Naive B cell (primary cell): Measurements from ENCODE around the gene FXR1. TPM values are rescaled to one million over a fixed set of nuclear protein-coding genes. Genes with fewer than 3 reads are reported as not detected.
A peak's percentile ranks its signal among the peaks of the same experiment; 100 is the strongest.
"Not testable (repeated sequence)": the region's sequence is repeated elsewhere in the genome, so short reads cannot be mapped to it uniquely, and the experiment has no call there.

Experiments used
- ATAC-seq, 2 donors: fragments of 150-1000 bp; cut with Tn5 transposase; 2 replicates each; pipeline ENCODE4 v1.10.0; 2021; ENCODE audit warnings: low read depth in 2 of 2, mild to moderate bottlenecking in 2 of 2, moderate library complexity in 2 of 2
- DNase-seq: peaks from one replicate; pipeline ENCODE4 v3.0.0; 2022
- H3K27ac Mint-ChIP-seq, 6 donors: one replicate each; pipeline ENCODE4 v1.8.0; 2020 to 2022; ENCODE audit warnings: mild to moderate bottlenecking in 6 of 6, mixed read lengths in 6 of 6, moderate library complexity in 5 of 6, inconsistent platforms in 2 of 6
- H3K27me3 Mint-ChIP-seq, 3 donors: one replicate each; pipeline ENCODE4 v1.8.0; 2021 to 2022; ENCODE audit warnings: mixed read lengths in 3 of 3, mild to moderate bottlenecking in 1 of 3
- H3K36me3 Mint-ChIP-seq, 2 donors: one replicate each; pipeline ENCODE4 v1.8.0; 2020 to 2022; ENCODE audit warnings: mixed read lengths in 2 of 2, inconsistent platforms in 1 of 2, mild to moderate bottlenecking in 1 of 2
- H3K4me1 Mint-ChIP-seq, 3 donors: one replicate each; pipeline ENCODE4 v1.8.0; 2020 to 2022; ENCODE audit warnings: mixed read lengths in 3 of 3, inconsistent platforms in 1 of 3, mild to moderate bottlenecking in 1 of 3, moderate library complexity in 1 of 3
- H3K4me3 Mint-ChIP-seq, 8 donors: one replicate each; pipeline ENCODE4 v1.8.0; 2020 to 2022; ENCODE audit warnings: mild to moderate bottlenecking in 8 of 8, mixed read lengths in 8 of 8, moderate library complexity in 8 of 8, inconsistent platforms in 2 of 8
- H3K9me3 Mint-ChIP-seq, 7 donors: one replicate each; pipeline ENCODE4 v1.8.0; 2020 to 2022; ENCODE audit warnings: mixed read lengths in 7 of 7, mild to moderate bottlenecking in 5 of 7, inconsistent platforms in 2 of 7, moderate library complexity in 1 of 7
- polyA plus RNA-seq, 6 donors: library from polyadenylated mRNA; unstranded; fragments of 300-500 nt; fragmentation: Illumina TruSeq; gene quantifications; one replicate each; pipeline ENCODE4 v1.2.3, GENCODE V29; 2021; ENCODE audit warnings: low read depth in 6 of 6

The FXR1 gene
- polyA plus RNA-seq, 6 donors from 2014 or later, result 41.0 to 53.2 (median 45.7) TPM

- DNase-seq (no peak), ATAC-seq (no peak)
- peak overlapping the region; percentile 92 to 100 (median 98) for H3K4me3 Mint-ChIP-seq
- no peaks in the 10 kb centered on the region for H3K36me3 Mint-ChIP-seq
- peaks cover 10 to 26% (median 21%) of the 10 kb centered on the region in 3 donors for H3K27me3 Mint-ChIP-seq
- H3K9me3 Mint-ChIP-seq, result no peaks in the 10 kb centered on the region
- peaks cover 13 to 22% (median 20%) of the 10 kb centered on the region in 3 donors for H3K4me1 Mint-ChIP-seq
- peak overlapping the region in 3 of 6 donors; percentile 92 to 98 (median 96) for H3K27ac Mint-ChIP-seq
These were observed 78.0 kb downstream of the FXR1 start for GRCh38 chr3:180990505-180990904.

- Mint-ChIP-seq H3K36me3 (peaks cover 9 to 13% of the 10 kb centered on the region in 2 donors), H3K9me3 (peaks cover 0 to 17% (median 13%) of the 10 kb centered on the region in 7 donors), H3K27ac (peak overlapping the region in 1 of 6 donors; percentile 3), H3K4me3 (no peak overlapping the region), H3K4me1 (no peaks in the 10 kb centered on the region), H3K27me3 (peaks cover 25 to 66% (median 54%) of the 10 kb centered on the region in 3 donors)
- no peak for ATAC-seq
- no peak for DNase-seq
These were observed 84.0 kb downstream of the FXR1 start for GRCh38 chr3:180996415-180996932.

- peaks cover 8 to 37% (median 30%) of the 10 kb centered on the region in 7 donors for H3K9me3 Mint-ChIP-seq
- not testable (repeated sequence) for ATAC-seq, H3K4me1 Mint-ChIP-seq, DNase-seq, H3K4me3 Mint-ChIP-seq
- peaks cover 18 to 37% of the 10 kb centered on the region in 2 donors for H3K36me3 Mint-ChIP-seq
- peak overlapping the region in 1 of 6 donors; percentile 64 for H3K27ac Mint-ChIP-seq
- H3K27me3 Mint-ChIP-seq, result peaks cover 14 to 54% (median 41%) of the 10 kb centered on the region in 3 donors
These were observed 89.9 kb downstream of the FXR1 start for GRCh38 chr3:181002331-181002730.

- H3K4me3 Mint-ChIP-seq, DNase-seq, H3K27ac Mint-ChIP-seq, ATAC-seq, H3K4me1 Mint-ChIP-seq: not testable (repeated sequence)
- peaks cover 18 to 37% of the 10 kb centered on the region in 2 donors for H3K36me3 Mint-ChIP-seq
- H3K9me3 Mint-ChIP-seq, result peaks cover 8 to 37% (median 30%) of the 10 kb centered on the region in 7 donors
- H3K27me3 Mint-ChIP-seq, result peaks cover 14 to 51% (median 46%) of the 10 kb centered on the region in 3 donors
These were observed 91.0 kb downstream of the FXR1 start for GRCh38 chr3:181003469-181003868.

- Mint-ChIP-seq H3K36me3 (peaks cover 9 to 23% of the 10 kb centered on the region in 2 donors), H3K27me3 (peaks cover 22 to 31% (median 28%) of the 10 kb centered on the region in 3 donors), H3K27ac (peak overlapping the region in 1 of 6 donors; percentile 48), H3K9me3 (peaks cover 8 to 22% (median 15%) of the 10 kb centered on the region in 7 donors), H3K4me3 (no peak overlapping the region), H3K4me1 (no peaks in the 10 kb centered on the region)
- DNase-seq, result no peak
- no peak for ATAC-seq
These were observed 94.1 kb downstream of the FXR1 start for GRCh38 chr3:181006541-181006940.

- H3K4me1 Mint-ChIP-seq, result no peaks in the 10 kb centered on the region
- peaks cover 2 to 17% of the 10 kb centered on the region in 2 donors for H3K36me3 Mint-ChIP-seq
- no peak overlapping the region for H3K4me3 Mint-ChIP-seq
- H3K9me3 Mint-ChIP-seq, result peaks cover 6 to 21% (median 10%) of the 10 kb centered on the region in 7 donors
- DNase-seq (no peak), ATAC-seq (no peak)
- no peak overlapping the region for H3K27ac Mint-ChIP-seq
- H3K27me3 Mint-ChIP-seq, result peaks cover 21 to 26% (median 22%) of the 10 kb centered on the region in 3 donors
These were observed 94.8 kb downstream of the FXR1 start for GRCh38 chr3:181007262-181007661.

GRCh38 chr3:181008796-181009195, 96.3 kb downstream of the FXR1 start:
- peaks cover 2 to 12% (median 4%) of the 10 kb centered on the region in 7 donors for H3K9me3 Mint-ChIP-seq
- DNase-seq (no peak), ATAC-seq (no peak)
- no peak overlapping the region for H3K27ac Mint-ChIP-seq
- H3K36me3 Mint-ChIP-seq, result peaks cover 0 to 9% of the 10 kb centered on the region in 2 donors
- no peak overlapping the region for H3K4me3 Mint-ChIP-seq
- peaks cover 14 to 18% (median 15%) of the 10 kb centered on the region in 3 donors for H3K27me3 Mint-ChIP-seq
- no peaks in the 10 kb centered on the region for H3K4me1 Mint-ChIP-seq

GRCh38 chr3:181009225-181009624, 96.8 kb downstream of the FXR1 start:
- Mint-ChIP-seq H3K27me3 (peaks cover 13 to 16% (median 13%) of the 10 kb centered on the region in 3 donors), H3K4me1 (no peaks in the 10 kb centered on the region), H3K27ac (no peak overlapping the region), H3K9me3 (peaks cover 2 to 12% (median 4%) of the 10 kb centered on the region in 7 donors), H3K36me3 (peaks cover 0 to 8% of the 10 kb centered on the region in 2 donors), H3K4me3 (no peak overlapping the region)
- ATAC-seq, result no peak
- no peak for DNase-seq

GRCh38 chr3:181017690-181018089, 105.2 kb downstream of the FXR1 start:
- Mint-ChIP-seq H3K9me3 (peaks cover 0 to 5% (median 4%) of the 10 kb centered on the region in 7 donors), H3K4me1 (no peaks in the 10 kb centered on the region), H3K4me3 (no peak overlapping the region), H3K27me3 (peaks cover 15 to 36% (median 19%) of the 10 kb centered on the region in 3 donors), H3K27ac (peak overlapping the region in 1 of 6 donors; percentile 16), H3K36me3 (peaks cover 2 to 4% of the 10 kb centered on the region in 2 donors)
- DNase-seq, result no peak
- no peak for ATAC-seq

GRCh38 chr3:181025204-181025603, 112.7 kb downstream of the FXR1 start:
- ATAC-seq (no peak), DNase-seq (no peak)
- H3K27ac Mint-ChIP-seq, result no peak overlapping the region
- H3K4me3 Mint-ChIP-seq, result no peak overlapping the region
- no peaks in the 10 kb centered on the region for H3K4me1 Mint-ChIP-seq
- H3K36me3 Mint-ChIP-seq, result no peaks in the 10 kb centered on the region
- peaks cover 0 to 49% (median 31%) of the 10 kb centered on the region in 7 donors for H3K9me3 Mint-ChIP-seq
- H3K27me3 Mint-ChIP-seq, result peaks cover 0 to 14% (median 2%) of the 10 kb centered on the region in 3 donors

GRCh38 chr3:181030948-181031347, 118.5 kb downstream of the FXR1 start:
- no peak overlapping the region for H3K27ac Mint-ChIP-seq
- H3K36me3 Mint-ChIP-seq, result no peaks in the 10 kb centered on the region
- DNase-seq, result no peak
- peaks cover 0 to 4% (median 0%) of the 10 kb centered on the region in 3 donors for H3K27me3 Mint-ChIP-seq
- no peaks in the 10 kb centered on the region for H3K4me1 Mint-ChIP-seq
- peaks cover 0 to 22% (median 8%) of the 10 kb centered on the region in 7 donors for H3K9me3 Mint-ChIP-seq
- no peak overlapping the region for H3K4me3 Mint-ChIP-seq
- ATAC-seq, result no peak

Other genes with a start within 250 kb of the FXR1 start
- gene CCDC39, start 233.2 kb upstream of the FXR1 start, polyA plus RNA-seq, result not detected
- 100 to 1,000 TPM in 1 of 6 donors, 10 to 100 TPM in 5; 73.1 to 104 (median 85.3) TPM for gene DNAJC19, start 77.1 kb downstream of the FXR1 start, polyA plus RNA-seq